Stimulated activated CD8-positive, alpha-beta memory T cell treated with anti-CD3 and anti-CD28 coated beads, Interleukin-15, amount 100 ng/mL, for 24 hours (primary cell): ENCODE data around the gene ANKRD6.
A peak's percentile ranks its signal among the peaks of the same experiment; 100 is the strongest.
"Not testable (repeated sequence)": the region's sequence is repeated elsewhere in the genome, so short reads cannot be mapped to it uniquely, and the experiment has no call there.

ENCODE experiments used
- DNase-seq: peaks from one replicate; pipeline ENCODE4 v3.0.0-alpha.2; 2020; ENCODE audit warnings: low read depth

The ANKRD6 gene

GRCh38 chr6:89432875-89433251 is at the start of gene ANKRD6:
Gene ANKRD6, plus strand, starts transcription at chr6:89433152. Its CDS starts 133,825 bp downstream, at chr6:89566977.
- DNase-seq: peak; percentile 77

- no peak for DNase-seq
These were observed 47.7 kb upstream of the ANKRD6 start for GRCh38 chr6:89385156-89385667.

GRCh38 chr6:89385846-89386245 is 47.1 kb upstream of the ANKRD6 start:
- no peak for DNase-seq

- no peak for DNase-seq
These were observed 45.9 kb upstream of the ANKRD6 start for GRCh38 chr6:89386917-89387491.

- no peak for DNase-seq
These were observed 45.3 kb upstream of the ANKRD6 start for GRCh38 chr6:89387516-89388201.

- DNase-seq: no peak
These were observed 44.1 kb upstream of the ANKRD6 start for GRCh38 chr6:89388846-89389245.

- DNase-seq: no peak
These were observed 40.1 kb upstream of the ANKRD6 start for GRCh38 chr6:89392823-89393222.

- DNase-seq: no peak
These were observed 39.3 kb upstream of the ANKRD6 start for GRCh38 chr6:89393659-89394058.

- not testable (repeated sequence) for DNase-seq
These were observed 35.1 kb upstream of the ANKRD6 start for GRCh38 chr6:89397884-89398283.

- DNase-seq: no peak
These were observed 34.0 kb upstream of the ANKRD6 start for GRCh38 chr6:89398762-89399525.

GRCh38 chr6:89400050-89400449 is 32.9 kb upstream of the ANKRD6 start:
- DNase-seq: no peak

- no peak for DNase-seq
These were observed 32.0 kb upstream of the ANKRD6 start for GRCh38 chr6:89400912-89401399.

GRCh38 chr6:89402776-89403175 is 30.2 kb upstream of the ANKRD6 start:
- DNase-seq: no peak

- DNase-seq: no peak
These were observed 28.4 kb upstream of the ANKRD6 start for GRCh38 chr6:89404512-89404911.

GRCh38 chr6:89406141-89406540 is 26.8 kb upstream of the ANKRD6 start:
- no peak for DNase-seq

- no peak for DNase-seq
These were observed 23.4 kb upstream of the ANKRD6 start for GRCh38 chr6:89409461-89410035.

GRCh38 chr6:89410231-89410761 is 22.7 kb upstream of the ANKRD6 start:
- DNase-seq: no peak

- no peak for DNase-seq
These were observed 22.2 kb upstream of the ANKRD6 start for GRCh38 chr6:89410788-89411144.

GRCh38 chr6:89411145-89412070 is 21.5 kb upstream of the ANKRD6 start:
- DNase-seq: no peak

GRCh38 chr6:89412071-89413005 is 20.6 kb upstream of the ANKRD6 start, which contains the start of gene RRAGD:
Gene RRAGD, minus strand, starts transcription at chr6:89412273. Its CDS starts 280 bp downstream, at chr6:89411993.
- no peak for DNase-seq
